ENCODE measurements around the gene HTT-AS. TPM values are rescaled to one million over a fixed set of nuclear protein-coding genes. Genes with fewer than 3 reads are reported as not detected.

The HTT-AS gene
- total RNA-seq, 2 donors from 2014 or later: not detected

GRCh38 chr4:3029464-3029863, 44.9 kb downstream of the HTT-AS start:
- Histone ChIP-seq H3K4me1 (no peaks in the 10 kb centered on the region), H3K27me3 (no peaks in the 10 kb centered on the region), H3K4me3 (no peak overlapping the region), H3K27ac (no peak overlapping the region), H3K36me3 (no peaks in the 10 kb centered on the region), H3K9me3 (no peaks in the 10 kb centered on the region)
- no peak for DNase-seq (ENCODE audit: low spot score)
- TF ChIP-seq CTCF (IDR thresholded peaks at IDR 0.05): no peak

DNA sequence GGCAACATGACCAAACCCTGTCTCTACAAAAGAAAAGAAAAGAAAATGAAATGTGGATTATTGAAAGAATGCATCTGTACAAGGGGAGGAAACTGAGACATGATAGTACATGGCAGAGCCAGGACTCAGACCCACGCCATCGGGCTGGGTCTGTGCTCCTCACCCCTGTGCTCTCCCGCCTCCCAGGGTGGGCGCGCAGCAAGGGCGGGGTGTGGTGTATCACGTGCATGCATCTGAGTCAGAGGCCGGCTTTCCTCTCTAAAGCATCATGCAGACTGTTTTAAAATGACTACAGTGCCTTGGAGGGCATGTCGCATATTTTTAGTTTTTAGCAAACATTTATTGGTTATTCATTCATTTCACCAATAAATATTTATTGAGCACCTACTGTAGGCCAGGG, 47.8 kb downstream of the HTT-AS start:
- Histone ChIP-seq H3K9me3 (no peaks in the 10 kb centered on the region), H3K27ac (no peak overlapping the region), H3K36me3 (no peaks in the 10 kb centered on the region), H3K4me3 (no peak overlapping the region), H3K4me1 (no peaks in the 10 kb centered on the region), H3K27me3 (no peaks in the 10 kb centered on the region)
- TF ChIP-seq CTCF (IDR thresholded peaks at IDR 0.05): no peak
- DNase-seq (ENCODE audit: low spot score): no peak

DNA sequence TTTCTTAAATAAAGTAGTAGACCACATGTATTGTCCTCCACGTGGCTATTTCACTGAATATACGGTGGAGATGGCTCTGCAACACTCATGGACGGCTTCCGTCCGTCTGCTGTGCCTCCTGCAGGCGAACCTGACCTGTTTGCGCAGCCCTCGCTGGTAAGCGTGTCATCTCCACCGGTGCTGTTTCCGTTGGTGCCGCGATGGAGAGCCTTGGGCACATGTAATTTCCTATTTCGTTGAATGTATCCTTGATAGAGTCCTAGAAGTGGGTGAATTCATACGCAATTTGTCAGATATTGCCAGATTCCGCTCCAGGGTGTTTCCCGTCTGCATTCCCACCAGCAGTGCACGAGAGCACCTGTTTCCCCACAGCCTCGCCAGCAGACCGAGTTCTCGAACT, 48.5 kb downstream of the HTT-AS start:
- Histone ChIP-seq H3K4me1 (no peaks in the 10 kb centered on the region), H3K4me3 (no peak overlapping the region), H3K27me3 (no peaks in the 10 kb centered on the region), H3K27ac (no peak overlapping the region), H3K36me3 (no peaks in the 10 kb centered on the region), H3K9me3 (no peaks in the 10 kb centered on the region)
- no peak for TF ChIP-seq CTCF (IDR thresholded peaks at IDR 0.05)
- DNase-seq (ENCODE audit: low spot score): no peak

DNA sequence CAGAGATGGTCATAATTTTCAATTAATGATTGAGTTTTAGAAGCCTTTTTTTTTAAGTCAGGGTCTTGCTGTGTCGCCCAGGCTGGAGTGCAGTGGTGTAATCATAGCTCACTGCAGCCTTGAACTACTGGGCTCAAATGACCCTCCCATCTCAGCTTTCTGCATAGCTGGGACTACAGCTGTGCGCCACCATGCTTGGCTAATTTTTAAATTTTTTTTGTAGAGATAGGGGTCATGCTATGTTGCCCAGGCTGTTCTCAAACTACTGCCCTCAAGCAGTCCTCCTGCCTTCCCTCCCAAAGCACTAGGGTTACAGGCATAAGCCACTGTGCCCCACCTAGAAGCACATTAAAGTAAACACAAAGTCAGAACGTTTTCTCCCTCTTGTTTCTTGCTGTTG, 51.7 kb downstream of the HTT-AS start:
- Histone ChIP-seq H3K27ac (no peak overlapping the region), H3K36me3 (no peaks in the 10 kb centered on the region), H3K27me3 (no peaks in the 10 kb centered on the region), H3K9me3 (no peaks in the 10 kb centered on the region), H3K4me1 (no peaks in the 10 kb centered on the region), H3K4me3 (no peak overlapping the region)
- DNase-seq (ENCODE audit: low spot score): no peak
- no peak for TF ChIP-seq CTCF (IDR thresholded peaks at IDR 0.05)

DNA sequence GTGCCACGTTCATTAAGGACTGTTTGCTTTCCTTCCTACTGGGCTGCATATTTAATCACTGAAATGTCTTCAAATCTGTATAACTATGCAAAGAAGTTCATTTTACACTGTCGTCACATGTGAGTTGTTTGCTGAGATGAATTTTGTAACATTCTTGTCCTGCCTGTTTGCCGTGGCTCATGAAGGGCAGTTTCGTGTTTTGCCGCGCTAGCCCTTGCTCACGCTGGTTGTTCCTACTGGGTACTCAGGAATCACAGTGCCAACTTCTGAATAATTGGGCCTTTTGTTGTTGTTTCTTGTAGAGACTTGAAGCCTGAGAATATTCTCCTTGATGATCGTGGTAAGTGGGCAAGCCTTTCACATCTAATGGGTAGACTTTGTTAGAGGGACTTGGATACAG, 52.2 kb downstream of the HTT-AS start:
- no peak overlapping the region for H3K4me3 ChIP-seq
- no peak for TF ChIP-seq CTCF (IDR thresholded peaks at IDR 0.05)
- H3K4me1 ChIP-seq: no peaks in the 10 kb centered on the region
- DNase-seq (ENCODE audit: low spot score): no peak
- no peak overlapping the region for H3K27ac ChIP-seq
- H3K27me3 ChIP-seq: no peaks in the 10 kb centered on the region
- H3K9me3 ChIP-seq: no peaks in the 10 kb centered on the region
- no peaks in the 10 kb centered on the region for H3K36me3 ChIP-seq

GRCh38 chr4:3021627-3022026, 52.7 kb downstream of the HTT-AS start:
- Histone ChIP-seq H3K27ac (no peak overlapping the region), H3K4me3 (no peak overlapping the region), H3K27me3 (no peaks in the 10 kb centered on the region), H3K9me3 (no peaks in the 10 kb centered on the region), H3K4me1 (no peaks in the 10 kb centered on the region), H3K36me3 (no peaks in the 10 kb centered on the region)
- no peak for DNase-seq (ENCODE audit: low spot score)
- no peak for TF ChIP-seq CTCF (IDR thresholded peaks at IDR 0.05)
